Globus pallidus (tissue), 1 donor: ENCODE data around the gene INTS11.
"Not testable (repeated sequence)": the region's sequence is repeated elsewhere in the genome, so short reads cannot be mapped to it uniquely, and the experiment has no call there.

Experiments
- DNase-seq: peaks from one replicate; pipeline ENCODE4 v3.0.0-alpha.2; 2015; ENCODE audit warnings: low spot score

The INTS11 gene

DNA sequence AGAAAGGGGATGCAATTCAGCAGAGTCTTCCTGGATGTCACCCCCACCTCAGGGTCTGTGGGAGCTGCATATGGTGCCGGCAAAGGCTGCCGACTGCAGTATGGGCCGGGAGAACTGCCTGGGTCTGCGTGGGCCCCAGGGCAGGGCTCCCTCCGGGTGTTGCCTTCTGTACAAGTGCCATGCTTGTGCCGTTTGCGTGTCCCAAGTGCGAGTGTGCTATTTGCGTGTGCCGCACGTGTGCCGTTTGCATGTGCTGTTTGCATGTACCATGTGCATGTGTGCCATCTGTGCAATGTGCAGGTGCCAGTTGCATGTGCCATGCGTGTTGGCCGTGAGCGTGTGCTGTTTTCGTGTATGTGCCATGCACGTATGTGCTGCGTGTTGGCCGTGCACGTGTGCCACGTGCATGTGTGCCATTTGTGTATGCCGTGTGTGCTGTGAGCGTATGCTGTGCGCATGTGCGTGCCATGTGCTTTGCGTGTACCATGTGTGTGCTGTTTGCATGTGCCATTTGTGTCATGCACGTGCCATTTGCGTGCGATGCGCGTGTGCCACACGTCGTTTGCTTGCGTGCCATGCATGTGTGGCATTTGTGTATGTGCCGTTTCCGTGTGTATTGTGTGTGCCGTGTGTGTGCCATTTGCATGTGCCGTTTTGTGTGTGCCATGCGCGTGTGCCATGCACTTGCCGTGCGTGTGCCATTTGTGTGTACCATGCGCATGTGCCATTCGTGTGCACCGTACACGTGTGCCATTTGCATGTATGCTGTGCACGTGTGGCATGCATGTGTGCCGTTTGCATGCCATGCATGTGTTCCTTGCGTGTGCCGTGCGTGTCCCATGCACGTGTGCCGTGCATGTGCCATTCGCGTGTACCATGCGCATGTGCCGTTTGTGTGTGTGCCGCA lies 5.1 kb upstream of the INTS11 start:
- no peak for DNase-seq

DNA sequence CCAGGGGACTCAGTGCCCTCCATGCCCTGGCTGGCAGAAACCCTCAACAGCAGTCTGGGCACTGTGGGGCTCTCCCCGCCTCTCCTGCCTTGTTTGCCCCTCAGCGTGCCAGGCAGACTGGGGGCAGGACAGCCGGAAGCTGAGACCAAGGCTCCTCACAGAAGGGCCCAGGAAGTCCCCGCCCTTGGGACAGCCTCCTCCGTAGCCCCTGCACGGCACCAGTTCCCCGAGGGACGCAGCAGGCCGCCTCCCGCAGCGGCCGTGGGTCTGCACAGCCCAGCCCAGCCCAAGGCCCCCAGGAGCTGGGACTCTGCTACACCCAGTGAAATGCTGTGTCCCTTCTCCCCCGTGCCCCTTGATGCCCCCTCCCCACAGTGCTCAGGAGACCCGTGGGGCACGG lies 3.8 kb upstream of the INTS11 start:
- no peak for DNase-seq

DNA sequence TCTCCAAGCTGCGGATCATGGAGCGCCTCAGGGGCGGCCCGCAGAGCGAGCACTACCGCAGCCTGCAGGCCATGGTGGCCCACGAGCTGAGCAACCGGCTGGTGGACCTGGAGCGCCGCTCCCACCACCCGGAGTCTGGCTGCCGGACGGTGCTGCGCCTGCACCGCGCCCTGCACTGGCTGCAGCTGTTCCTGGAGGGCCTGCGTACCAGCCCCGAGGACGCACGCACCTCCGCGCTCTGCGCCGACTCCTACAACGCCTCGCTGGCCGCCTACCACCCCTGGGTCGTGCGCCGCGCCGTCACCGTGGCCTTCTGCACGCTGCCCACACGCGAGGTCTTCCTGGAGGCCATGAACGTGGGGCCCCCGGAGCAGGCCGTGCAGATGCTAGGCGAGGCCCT lies 2.8 kb upstream of the INTS11 start:
- no peak for DNase-seq

DNA sequence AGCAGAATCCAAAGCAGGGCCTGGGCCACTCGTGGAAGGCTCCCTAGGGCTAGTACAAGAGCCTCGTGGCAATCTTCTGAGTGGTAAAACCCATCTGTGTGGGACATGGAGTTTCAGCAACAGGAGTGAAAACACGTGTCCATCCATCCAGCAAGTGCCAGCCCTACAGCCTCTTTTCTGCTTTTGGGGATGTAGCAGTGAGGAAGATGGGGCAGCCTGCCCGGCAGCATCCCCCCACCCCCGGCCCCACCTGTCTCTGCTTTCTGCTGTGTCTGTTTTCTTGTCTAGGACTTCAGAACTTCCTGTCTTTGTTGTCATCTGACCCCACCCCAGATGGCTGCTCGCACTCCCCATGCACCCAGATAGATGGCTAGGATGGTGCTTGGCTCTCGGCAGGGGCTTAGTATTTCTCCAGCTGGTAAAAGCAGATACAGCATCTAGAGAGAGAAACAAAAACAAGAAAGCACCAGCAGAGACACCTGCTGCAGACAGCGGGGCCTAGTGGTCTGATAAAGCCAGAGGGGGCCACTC lies 1.7 kb upstream of the INTS11 start:
- no peak for DNase-seq

DNA sequence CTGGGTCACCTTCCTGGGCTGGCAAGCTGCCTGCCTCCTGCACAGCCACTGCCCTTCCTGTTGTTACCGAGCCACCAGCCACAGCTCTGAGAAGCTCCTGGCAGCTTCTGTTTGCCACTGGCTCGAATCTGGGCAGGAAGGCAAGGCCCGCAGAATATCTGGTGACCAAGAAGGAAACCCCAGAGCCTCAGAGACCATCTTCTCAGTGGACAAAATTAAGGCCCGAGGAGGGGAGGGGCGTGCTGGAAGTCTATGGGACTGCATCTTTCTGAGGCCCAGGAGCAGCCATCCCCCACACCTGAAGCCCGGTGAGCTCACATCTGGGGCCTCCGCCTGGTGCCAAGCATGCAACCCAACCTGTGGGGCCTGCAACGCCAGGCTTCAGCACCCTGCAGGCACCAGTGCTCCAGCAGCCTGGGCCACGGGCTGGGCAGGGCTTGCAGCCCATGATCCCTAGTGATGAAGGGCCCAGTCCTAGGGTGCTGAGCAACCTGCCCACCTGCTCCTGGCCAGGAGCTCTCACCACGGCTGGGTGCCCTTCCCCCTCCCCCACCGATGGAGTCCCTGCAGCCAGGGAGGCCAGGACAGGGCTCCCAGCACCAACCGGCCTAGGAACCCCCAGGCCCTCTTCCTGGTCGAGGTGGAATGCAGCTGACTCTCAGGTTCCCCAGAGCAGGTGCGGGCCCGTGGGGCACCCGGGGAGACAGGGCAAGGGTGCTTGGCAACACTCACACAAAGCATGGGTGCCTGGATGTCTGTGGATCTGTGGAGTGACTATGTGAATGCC lies 1.0 kb upstream of the INTS11 start:
- no peak for DNase-seq

DNA sequence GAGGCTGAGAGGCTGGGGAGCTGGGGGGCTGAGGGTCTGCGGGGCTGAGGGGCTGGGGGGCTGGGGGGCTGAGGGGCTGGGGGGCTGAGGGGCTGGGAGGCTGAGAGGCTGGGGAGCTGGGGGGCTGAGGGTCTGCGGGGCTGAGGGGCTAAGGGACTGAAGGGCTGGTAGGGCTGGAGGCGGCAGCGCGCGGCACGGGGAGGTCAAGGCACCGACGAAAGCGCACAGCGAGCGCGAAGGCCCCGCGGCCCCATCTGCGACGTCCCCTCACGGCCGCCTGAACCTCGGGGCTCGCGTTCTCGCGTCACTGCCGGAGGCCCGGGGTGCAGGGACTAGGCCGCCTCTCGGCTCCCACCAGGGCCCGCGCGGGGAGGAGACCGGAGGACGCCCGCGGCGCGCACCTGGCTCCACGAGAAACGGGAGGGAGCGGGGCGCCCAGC lies 356 bp downstream of the INTS11 start:
- no peak for DNase-seq

DNA sequence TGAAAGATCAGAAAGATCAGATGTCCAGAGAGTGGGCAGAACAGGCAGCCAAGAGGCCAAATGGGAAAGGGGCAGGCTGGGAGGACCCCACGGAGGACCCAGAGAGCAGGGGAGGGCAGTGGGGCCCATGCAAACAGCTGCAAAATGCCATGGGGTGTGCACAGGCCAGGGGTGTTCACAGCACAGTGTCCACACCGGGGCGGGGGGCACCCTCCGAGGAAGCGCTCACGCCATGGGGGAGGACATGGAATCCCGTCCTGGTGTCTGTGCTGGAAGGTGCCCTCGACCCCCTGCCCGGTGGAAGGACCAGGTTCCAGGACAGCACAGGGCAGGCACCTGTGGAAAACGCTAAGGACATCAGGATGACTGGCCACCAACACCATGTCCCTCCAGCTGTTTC lies 1.5 kb downstream of the INTS11 start:
- DNase-seq = no peak

DNA sequence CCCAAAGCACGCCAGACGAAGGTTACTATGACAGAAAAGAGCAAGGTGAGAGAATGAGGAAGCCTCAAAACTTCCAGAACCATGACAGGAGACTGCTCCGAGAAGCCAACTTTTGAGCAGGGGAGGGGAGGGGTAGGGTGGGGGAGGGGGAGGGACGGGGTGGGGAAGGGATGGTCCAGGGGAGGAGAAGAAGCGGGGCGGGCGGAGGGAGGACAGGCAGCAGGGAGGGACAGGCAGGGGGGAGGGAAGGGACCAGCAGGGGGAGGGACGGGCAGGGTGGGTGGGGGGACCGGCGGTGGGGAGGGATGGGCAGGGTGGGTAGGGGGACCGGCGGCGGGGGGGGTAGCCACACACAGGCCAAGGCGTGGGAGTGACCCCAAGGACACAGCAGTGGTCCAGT lies 2.0 kb downstream of the INTS11 start:
- DNase-seq = no peak

DNA sequence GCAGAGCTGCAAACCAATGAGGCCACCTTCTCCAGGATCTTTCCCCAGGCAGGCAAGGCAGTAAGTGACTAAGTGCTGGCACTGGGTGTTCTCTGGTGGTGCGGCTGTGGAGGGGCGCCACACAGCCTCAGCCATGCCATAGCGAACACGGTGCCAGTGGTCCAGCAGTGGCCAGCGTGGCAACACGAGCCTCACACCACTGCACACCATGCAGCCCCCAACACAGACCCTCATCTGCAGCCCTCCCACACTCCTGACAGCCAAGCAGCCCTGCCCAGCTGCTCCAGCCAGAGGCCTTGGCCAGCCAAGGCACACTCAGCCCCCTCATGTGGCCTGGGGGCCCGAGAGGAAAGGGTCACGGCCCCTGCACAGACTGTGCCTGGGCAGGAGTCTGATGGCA lies 3.0 kb downstream of the INTS11 start:
- no peak for DNase-seq

DNA sequence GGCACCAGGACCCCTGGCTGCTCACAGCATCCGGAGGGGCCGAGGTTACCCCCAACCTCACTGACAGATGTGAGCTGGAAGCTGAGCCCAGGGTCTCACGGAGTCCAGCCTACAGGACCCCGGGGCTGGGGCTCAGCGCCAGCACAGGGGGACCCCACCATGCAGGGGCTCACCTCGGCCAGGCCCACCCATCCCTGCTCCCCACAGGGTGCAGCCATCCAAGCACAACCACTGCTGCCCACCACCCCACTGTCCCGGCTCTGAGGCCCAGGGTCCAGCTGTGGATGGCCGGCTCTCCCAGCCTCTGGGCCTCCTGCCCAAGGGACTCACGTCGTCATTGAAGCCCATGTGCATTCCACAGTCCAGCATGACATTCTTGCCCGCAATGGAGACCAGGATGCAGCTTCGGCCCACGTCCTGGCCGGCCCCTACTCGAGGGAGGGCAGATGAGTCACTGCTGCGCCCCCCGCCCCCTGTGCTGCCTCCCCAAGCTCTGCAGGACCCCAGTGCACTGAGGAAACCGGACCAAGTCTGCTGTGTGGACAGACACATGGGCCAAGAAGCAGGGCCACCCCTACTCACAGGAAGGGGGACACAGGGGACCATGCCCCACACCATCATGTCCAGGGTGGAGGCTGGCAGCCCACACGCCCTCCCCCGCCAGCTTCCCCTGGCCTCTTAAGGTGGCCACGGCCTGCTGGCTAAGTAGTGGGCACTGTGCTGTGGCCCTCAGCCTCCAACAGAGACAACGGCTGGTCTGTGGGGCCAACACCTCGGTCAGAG lies 3.6 kb downstream of the INTS11 start:
- DNase-seq = no peak

DNA sequence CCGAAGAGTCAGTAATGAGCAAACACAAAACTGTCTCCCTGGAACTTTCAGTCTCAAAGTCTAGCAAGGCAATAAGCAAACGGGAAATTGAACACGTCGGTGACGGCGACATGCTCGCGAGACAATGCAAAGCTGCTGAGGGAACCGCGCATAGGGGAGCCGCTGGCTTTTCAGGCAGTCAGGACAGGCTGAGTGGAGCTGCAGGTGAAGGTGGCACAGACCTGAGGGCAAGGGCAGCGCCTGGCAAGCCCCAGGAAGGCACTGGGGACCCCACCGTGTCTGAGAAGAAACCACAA lies 4.9 kb downstream of the INTS11 start:
- DNase-seq = no peak

DNA sequence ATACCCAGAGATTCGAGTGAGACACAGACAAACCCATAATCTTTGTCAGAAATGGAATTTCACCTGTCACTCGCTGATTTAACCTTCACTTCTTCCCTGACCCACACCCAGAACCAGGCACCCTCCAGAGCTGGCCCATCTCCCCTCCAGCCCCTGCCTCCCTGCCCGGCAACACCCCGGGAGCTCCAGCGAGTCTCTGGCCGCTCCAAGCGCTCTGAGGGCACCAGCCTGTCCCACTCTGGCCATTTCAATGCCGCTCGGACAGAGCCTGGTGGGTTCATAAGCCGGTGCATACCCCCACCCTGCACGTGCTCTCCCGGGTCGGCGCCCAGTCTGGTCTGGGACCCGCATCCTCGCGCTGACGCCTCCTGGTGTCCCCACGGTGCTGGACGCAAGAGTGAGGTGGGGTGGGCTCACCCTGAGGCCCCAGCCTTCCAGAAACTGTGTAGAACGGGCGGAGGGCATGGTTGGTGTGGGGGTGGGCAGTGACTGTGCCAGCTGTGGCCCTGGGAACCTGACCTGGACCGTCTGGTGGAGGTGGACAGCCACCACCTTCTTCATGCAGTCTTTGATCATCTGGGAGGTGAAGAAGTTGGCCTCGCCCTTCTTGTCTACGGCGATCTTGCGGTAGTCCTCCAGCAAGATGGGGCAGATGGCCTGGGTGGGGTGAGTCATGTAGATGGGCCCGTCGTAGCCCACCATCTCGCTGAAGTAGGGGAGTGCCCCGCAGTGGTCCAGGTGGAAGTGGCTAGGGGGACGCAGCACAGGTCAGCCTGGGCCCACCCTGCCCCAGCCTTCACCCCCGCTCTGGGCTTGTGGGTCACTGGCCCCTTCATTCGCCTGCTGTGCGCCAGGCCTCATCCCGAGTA lies 5.4 kb downstream of the INTS11 start:
- no peak for DNase-seq

DNA sequence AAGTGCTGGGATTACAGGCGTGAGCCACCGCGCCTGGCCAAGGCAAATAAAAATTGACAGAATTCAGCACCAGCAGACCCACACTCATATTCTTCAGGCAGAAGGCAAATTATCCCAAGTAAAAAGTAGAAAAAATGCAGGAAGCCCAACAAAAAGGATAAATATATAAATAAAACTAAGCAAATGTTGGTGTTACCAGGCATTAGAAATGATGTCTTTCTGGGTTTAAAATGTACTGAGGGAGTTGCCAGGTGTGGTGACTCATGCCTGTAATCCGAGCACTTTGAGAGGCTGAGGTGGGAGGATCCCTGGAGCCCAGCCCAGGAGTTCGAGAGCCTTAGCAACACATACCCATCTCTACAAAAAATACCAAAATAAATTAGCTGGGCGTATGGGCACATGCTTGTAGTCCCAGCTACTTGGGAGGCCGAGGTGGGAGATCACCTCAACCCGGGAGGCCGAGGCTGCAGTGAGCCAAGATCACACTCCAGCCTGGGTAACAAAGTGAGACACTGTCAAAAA lies 6.3 kb downstream of the INTS11 start:
- DNase-seq = no peak

DNA sequence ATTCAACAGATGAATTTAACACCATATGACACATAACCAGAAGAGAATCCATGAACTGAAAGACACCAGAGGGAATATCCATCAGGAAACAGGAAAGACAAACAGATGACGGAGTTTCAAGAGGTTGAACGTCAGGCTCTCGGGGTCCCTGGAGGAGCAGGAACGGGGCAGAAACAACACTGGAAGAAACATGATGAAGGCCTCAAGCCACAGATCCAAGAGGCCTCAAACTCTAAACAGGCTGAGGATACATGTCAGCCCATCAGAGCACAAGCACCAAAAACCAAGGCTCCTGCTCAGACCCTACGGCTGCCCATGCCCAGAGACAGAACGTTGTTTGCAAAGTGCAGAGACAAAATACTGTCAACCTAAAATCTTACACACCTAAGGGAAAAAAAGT lies 7.0 kb downstream of the INTS11 start:
- no peak for DNase-seq

DNA sequence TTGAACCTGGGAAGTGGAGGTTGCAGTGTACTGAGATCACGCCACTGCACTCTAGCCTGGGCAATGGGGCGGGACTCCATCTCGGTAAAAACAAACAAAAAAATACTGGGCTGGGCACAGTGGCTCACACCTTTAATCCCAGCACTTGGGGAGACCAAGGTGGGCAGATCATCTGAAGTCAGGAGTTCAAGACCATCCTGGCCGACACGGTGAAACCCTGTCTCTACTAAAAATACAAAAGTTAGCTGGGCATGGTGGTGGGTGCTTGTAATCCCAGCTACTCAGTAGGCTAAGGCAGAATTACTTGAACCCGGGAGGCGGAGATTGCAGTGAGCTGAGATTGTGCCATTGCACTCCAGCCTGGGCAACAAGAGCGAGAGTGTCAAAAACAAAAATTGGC lies 8.3 kb downstream of the INTS11 start:
- DNase-seq = not testable (repeated sequence)

DNA sequence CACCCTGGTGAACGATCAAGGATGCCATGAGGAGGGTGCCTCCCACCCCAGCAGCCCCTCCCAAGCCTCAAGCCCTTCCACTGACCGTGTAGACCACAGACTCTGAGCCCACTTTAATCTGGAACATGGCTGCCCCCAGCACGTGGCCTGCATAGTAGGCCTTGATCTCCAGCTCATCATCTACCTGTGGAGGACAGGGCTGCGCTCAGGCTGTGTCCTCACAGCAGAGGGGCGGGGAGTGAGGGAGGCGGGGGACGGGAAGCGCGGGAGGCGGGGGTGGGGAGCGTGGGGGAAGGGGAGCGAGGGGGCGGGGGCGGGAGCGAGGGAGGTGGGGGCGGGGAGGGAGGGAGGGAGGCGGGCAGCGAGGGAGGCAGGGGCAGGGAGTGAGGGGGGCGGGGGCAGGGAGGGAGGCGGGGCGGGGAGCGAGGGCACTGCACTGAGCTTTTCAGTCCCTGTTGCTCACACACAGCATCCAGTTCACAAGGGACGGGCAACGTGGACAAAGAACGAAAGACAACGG lies 9.0 kb downstream of the INTS11 start:
- DNase-seq = no peak

DNA sequence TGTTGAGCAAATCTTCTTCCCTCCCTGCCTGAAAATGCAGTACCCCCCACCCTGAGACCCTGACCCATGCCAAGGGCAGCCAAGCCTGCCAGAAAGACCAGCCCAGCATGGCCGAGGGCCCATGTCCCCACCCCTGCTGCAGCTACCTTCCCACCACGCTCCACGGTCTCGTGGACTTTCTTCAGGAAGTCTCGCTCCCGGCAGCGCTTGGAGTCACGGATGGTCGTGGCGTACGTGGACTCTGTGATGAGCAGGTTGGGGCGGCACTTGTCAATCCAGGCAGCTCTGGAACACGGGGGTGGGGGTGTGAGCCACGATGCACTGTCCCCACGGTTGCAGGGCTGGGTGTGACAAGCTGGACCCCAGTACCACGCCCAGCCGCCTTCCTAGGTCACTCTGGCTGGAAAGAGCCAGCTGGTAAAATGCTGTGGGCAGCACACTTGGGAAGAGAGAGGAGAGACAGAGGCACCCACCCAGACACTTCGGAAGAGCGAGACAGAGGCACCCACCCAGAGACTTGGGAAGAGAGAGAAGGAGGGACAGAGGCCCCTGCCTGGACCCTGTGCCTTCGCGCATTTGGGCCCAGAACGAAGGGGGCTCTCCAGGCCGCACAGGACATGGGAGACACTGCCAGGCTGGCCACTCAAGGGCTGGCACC lies 9.7 kb downstream of the INTS11 start:
- DNase-seq = no peak

DNA sequence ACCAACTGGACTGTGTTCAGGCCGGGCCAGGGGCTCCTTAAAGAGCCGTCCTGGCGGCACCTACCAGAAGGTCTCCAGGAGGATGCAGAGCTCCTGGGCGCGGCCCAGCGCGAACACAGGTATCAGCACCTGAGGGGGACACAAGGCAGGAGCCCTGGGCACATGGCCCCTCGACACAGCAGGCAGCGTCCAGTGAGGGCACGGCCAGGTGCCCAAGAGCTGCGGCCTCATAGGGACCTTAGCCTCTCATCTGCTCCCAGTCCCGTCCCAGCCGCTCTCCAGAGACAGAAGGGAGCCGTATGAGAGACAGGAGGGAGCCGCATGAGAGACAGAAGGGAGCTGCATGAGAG lies 10.2 kb downstream of the INTS11 start:
- DNase-seq = no peak

DNA sequence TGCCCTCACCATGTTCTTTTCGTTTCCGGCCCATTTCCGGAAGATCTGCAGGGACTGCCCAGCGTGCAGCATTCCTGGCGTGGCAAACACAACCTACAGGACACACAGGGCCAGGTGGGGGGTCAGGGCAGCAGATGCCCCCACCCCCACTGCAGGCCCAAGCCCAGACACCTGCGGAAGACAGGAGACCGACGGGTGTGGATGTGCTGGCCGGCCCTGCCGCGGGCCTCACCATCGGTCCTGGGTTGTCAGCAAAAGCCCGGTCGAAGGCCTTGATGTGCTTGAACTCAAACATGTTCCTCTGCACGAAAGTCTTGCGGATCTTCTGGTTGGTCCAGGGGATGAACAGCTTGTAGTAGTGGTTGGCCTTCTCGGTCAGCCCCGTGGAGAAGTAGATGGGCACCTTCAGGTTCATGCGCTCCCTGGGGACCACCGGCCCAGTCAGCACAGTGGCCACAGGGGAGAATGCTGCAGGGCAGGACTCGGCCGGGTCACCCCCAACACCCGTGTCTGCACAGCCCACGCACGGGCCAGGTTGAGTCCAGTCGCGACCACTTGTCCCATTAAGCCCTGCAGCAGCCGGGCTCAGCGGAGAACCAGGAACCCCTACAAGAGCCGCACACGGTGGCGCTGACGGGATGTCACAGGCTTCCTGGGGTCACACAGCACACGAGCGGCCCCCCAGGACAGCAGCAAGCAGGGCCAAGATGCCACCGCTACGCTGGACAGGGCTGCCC lies 10.8 kb downstream of the INTS11 start:
- DNase-seq = no peak
